Measurements from ENCODE around the gene HS3ST5. TPM values are rescaled to one million over a fixed set of nuclear protein-coding genes. Genes with fewer than 3 reads are reported as not detected.
A peak's percentile ranks its signal among the peaks of the same experiment; 100 is the strongest.

HS3ST5 gene
- total and polyA plus RNA-seq, 4 donors = 0.02 to 0.18 (median 0.04) TPM; not detected in 1

DNA sequence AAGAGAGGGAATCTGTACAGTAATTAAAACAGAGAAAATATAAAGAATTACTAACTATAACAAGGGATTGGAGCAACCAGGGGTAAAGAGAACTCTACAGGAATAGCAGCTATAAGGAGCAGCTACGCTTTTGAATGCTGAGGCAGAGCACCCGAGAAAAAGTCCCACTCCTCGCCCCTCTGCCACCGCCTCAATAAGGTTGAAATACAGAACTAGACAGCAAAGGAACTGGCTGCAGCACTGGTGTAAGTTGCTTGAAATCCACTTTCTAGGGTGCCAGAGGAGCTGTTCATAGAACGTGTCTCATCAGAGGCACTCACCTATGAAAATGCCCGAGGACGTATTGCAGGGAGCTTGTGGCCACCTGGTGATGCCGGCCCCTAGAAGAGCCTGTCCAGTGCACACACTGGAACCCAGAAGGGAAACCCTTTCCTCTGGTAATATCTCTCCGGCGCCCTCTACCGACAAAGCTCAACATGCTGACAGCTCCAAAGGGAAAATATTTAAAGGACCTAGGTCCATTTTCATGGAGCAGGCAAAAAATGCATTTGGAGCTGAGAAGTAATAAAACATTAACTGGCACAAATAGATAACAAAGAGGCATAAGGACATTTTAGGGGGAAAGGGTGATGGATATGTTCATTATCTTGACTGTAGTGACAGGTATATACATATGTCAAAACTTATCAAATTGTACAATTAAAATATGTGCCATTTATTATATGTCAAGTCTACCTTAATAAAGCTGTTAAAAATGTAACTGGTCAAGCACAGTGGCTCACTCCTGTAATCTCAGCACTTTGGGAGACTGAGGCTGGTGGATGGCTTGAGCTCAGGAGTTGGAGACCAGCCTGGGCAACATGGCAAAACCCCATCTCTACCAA lies 234.5 kb downstream of the HS3ST5 start:
- DNase-seq (peak; percentile 61 to 68 (median 62)), ATAC-seq (ENCODE audit: insufficient read depth, low FRiP score) (no peak)
- Histone ChIP-seq H3K4me3 (no peak overlapping the region), H3K36me3 (ENCODE audit: control insufficient read depth in 4 of 4, insufficient read depth in 4 of 4, low read length in 4 of 4) (no peaks in the 10 kb centered on the region), H3K27me3 (ENCODE audit: control insufficient read depth in 3 of 3, insufficient read depth in 3 of 3, low read length in 2 of 3) (no peaks in the 10 kb centered on the region), H3K27ac (ENCODE audit: low read depth in 1 of 2, low read length in 1 of 2) (no peak overlapping the region), H3K9ac (ENCODE audit: insufficient read depth in 1 of 2, low read length in 2 of 2) (no peak overlapping the region), H3K9me3 (ENCODE audit: control insufficient read depth in 4 of 4, insufficient read depth in 3 of 4, low read length in 3 of 4) (no peaks in the 10 kb centered on the region), H3K4me1 (ENCODE audit: control insufficient read depth in 5 of 5, insufficient read depth in 5 of 5, low read length in 5 of 5) (no peaks in the 10 kb centered on the region)
- TF ChIP-seq, protein P1, sequence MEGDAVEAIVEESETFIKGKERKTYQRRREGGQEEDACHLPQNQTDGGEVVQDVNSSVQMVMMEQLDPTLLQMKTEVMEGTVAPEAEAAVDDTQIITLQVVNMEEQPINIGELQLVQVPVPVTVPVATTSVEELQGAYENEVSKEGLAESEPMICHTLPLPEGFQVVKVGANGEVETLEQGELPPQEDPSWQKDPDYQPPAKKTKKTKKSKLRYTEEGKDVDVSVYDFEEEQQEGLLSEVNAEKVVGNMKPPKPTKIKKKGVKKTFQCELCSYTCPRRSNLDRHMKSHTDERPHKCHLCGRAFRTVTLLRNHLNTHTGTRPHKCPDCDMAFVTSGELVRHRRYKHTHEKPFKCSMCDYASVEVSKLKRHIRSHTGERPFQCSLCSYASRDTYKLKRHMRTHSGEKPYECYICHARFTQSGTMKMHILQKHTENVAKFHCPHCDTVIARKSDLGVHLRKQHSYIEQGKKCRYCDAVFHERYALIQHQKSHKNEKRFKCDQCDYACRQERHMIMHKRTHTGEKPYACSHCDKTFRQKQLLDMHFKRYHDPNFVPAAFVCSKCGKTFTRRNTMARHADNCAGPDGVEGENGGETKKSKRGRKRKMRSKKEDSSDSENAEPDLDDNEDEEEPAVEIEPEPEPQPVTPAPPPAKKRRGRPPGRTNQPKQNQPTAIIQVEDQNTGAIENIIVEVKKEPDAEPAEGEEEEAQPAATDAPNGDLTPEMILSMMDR (IDR thresholded peaks at IDR 0.05; ENCODE audit: control extremely low read depth, extremely low read depth) = no peak
- 47 to 50% methylated on average over 11 of the region's 11 CpGs for WGBS, 2 donors

DNA sequence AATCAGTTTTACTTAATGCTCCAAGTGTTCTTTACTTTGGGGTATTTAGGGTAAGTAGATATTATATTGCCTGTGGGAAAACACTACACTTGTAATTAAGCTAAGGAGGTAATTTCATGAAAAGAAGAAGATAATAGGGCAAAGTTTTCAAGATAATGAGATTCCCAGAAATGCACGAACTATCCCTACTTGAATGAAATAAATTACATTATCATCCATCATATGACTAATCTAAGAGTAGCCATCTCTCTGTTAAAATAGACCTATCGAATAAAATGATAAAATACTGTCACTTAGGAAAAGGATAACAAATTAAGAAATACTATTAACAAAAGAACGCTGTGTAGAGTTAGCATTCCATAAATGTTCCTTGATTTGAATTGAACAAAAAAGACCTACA lies 236.8 kb downstream of the HS3ST5 start:
- Histone ChIP-seq H3K9ac (ENCODE audit: insufficient read depth in 1 of 2, low read length in 2 of 2) (no peak overlapping the region), H3K27ac (ENCODE audit: low read depth in 1 of 2, low read length in 1 of 2) (no peak overlapping the region), H3K4me1 (ENCODE audit: control insufficient read depth in 5 of 5, insufficient read depth in 5 of 5, low read length in 5 of 5) (no peaks in the 10 kb centered on the region), H3K27me3 (ENCODE audit: control insufficient read depth in 3 of 3, insufficient read depth in 3 of 3, low read length in 2 of 3) (no peaks in the 10 kb centered on the region), H3K4me3 (no peak overlapping the region), H3K36me3 (ENCODE audit: control insufficient read depth in 4 of 4, insufficient read depth in 4 of 4, low read length in 4 of 4) (no peaks in the 10 kb centered on the region), H3K9me3 (ENCODE audit: control insufficient read depth in 4 of 4, insufficient read depth in 3 of 4, low read length in 3 of 4) (no peaks in the 10 kb centered on the region)
- DNase-seq = no peak
- ATAC-seq (ENCODE audit: insufficient read depth, low FRiP score) = no peak
- 82 to 92% methylated on average over 3 of the region's 3 CpGs for WGBS, 2 donors
- TF ChIP-seq, protein P1 (IDR thresholded peaks at IDR 0.05; ENCODE audit: control extremely low read depth, extremely low read depth) = no peak

DNA sequence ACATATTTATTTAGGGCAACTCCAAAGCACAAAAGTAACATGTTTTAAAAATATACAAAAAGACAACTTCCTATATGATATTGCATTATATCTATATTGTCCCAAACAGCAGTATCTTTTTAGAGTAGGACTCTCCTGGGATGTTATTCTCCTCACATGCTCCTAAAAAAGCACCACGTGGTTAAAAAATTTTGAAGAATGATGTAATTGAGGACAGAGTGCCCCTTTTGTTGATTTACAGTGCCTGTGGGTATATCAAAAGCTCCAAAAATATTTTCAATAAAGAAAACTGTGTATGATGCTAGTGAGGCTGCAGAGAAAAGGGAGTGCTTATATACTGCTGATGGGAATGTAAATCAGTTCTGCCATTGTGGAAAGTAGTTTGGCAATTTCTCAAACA lies 241.6 kb downstream of the HS3ST5 start:
- H3K4me3 ChIP-seq = no peak overlapping the region
- no peaks in the 10 kb centered on the region for H3K36me3 ChIP-seq (ENCODE audit: control insufficient read depth in 4 of 4, insufficient read depth in 4 of 4, low read length in 4 of 4)
- H3K27ac ChIP-seq (ENCODE audit: low read depth in 1 of 2, low read length in 1 of 2) = no peak overlapping the region
- ATAC-seq (ENCODE audit: insufficient read depth, low FRiP score) (no peak), DNase-seq (no peak)
- 38 to 62% methylated on average over 1 of the region's 1 CpG for WGBS, 2 donors
- H3K9ac ChIP-seq (ENCODE audit: insufficient read depth in 1 of 2, low read length in 2 of 2) = no peak overlapping the region
- no peaks in the 10 kb centered on the region for H3K4me1 ChIP-seq (ENCODE audit: control insufficient read depth in 5 of 5, insufficient read depth in 5 of 5, low read length in 5 of 5)
- TF ChIP-seq, protein P1 (IDR thresholded peaks at IDR 0.05; ENCODE audit: control extremely low read depth, extremely low read depth) = no peak
- no peaks in the 10 kb centered on the region for H3K9me3 ChIP-seq (ENCODE audit: control insufficient read depth in 4 of 4, insufficient read depth in 3 of 4, low read length in 3 of 4)
- no peaks in the 10 kb centered on the region for H3K27me3 ChIP-seq (ENCODE audit: control insufficient read depth in 3 of 3, insufficient read depth in 3 of 3, low read length in 2 of 3)
